ENCODE results near the gene PPM1H.

The PPM1H gene

DNA sequence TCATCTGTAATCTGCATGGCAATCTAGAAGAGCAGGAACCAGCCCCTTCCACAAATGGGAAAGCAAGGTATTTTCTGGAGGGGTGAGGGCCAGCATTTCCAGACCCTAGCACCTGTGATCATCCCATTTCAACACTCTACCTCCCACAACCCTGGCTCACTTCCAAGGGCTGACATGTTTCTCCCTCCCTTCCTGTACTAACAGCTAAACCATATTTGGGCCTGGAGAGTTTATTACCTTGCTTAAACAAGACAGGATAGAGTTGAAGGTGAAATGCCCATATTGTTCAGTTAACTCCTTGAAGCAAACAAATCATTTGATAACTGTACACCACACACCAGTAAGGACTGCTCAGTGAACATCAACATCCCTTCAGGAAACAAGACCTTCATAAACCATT is 158.4 kb downstream of the PPM1H start:
- Histone ChIP-seq H3K9ac (ENCODE audit: low read depth in 1 of 2, low read length in 2 of 2) (no peak overlapping the region), H3K9me3 (ENCODE audit: control insufficient read depth in 2 of 2, low read length in 2 of 2) (no peaks in the 10 kb centered on the region), H3K27me3 (ENCODE audit: control insufficient read depth in 2 of 2, insufficient read depth in 2 of 2, low read length in 2 of 2) (no peaks in the 10 kb centered on the region), H3K27ac (ENCODE audit: low read depth in 2 of 2, low read length in 2 of 2) (no peak overlapping the region), H3K36me3 (ENCODE audit: control insufficient read depth in 2 of 2, insufficient read depth in 2 of 2, low read length in 2 of 2) (no peaks in the 10 kb centered on the region), H3K4me3 (ENCODE audit: low read length in 2 of 2) (no peak overlapping the region), H3K4me1 (ENCODE audit: control insufficient read depth in 2 of 2, insufficient read depth in 2 of 2, low read length in 2 of 2) (peaks cover 5 to 11% of the 10 kb centered on the region in 2 donors)

DNA sequence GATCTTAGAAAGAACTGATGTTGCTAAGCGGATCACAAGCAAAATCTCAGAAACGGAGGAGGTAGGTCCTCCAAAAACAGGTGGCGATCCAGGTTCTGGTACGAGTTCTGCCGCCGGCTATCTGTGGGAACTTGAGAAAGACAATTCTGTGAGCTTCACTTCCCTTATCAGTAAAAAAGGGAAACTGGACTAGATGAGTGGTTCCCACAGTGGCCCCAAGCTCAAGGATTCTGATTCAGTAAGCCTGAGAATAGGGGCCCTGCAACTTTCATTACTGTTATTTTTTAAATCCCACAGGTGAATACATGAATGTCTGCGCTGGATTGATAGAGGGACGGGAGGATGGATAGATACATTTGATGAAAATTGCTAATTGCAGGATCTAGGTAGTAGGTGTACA is 160.2 kb downstream of the PPM1H start:
- no peaks in the 10 kb centered on the region for H3K27me3 ChIP-seq (ENCODE audit: control insufficient read depth in 2 of 2, insufficient read depth in 2 of 2, low read length in 2 of 2)
- no peaks in the 10 kb centered on the region for H3K9me3 ChIP-seq (ENCODE audit: control insufficient read depth in 2 of 2, low read length in 2 of 2)
- H3K4me3 ChIP-seq (ENCODE audit: low read length in 2 of 2): no peak overlapping the region
- H3K36me3 ChIP-seq (ENCODE audit: control insufficient read depth in 2 of 2, insufficient read depth in 2 of 2, low read length in 2 of 2): no peaks in the 10 kb centered on the region
- no peak overlapping the region for H3K9ac ChIP-seq (ENCODE audit: low read depth in 1 of 2, low read length in 2 of 2)
- peaks cover 5 to 11% of the 10 kb centered on the region in 2 donors for H3K4me1 ChIP-seq (ENCODE audit: control insufficient read depth in 2 of 2, insufficient read depth in 2 of 2, low read length in 2 of 2)
- H3K27ac ChIP-seq (ENCODE audit: low read depth in 2 of 2, low read length in 2 of 2): no peak overlapping the region

DNA sequence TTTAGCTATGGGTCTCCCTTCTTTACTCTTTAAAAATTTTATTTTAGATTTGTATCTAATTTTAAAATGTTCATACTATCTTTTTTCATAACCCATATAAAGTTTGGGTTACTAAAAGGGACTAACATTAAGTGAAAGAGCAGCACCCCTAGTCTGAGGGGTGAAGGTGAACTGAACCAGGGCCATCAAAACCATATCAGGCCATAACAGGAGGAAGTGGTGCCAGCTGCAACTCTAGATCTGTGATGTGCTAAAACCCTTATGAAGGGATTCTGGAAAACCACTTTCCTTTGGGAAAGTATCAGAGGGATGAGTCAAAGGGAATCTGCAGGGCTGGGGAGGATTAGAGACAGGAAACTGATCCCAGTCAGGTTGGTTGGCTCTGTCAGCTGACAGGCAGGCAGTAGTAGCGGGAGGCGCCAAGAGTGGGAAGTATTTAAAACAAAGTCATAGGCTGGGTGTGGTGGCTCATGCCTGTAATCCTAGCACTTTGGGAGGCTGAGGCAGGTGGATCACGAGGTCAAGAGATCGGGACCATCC is 162.5 kb downstream of the PPM1H start:
- H3K27ac ChIP-seq (ENCODE audit: low read depth in 2 of 2, low read length in 2 of 2): no peak overlapping the region
- H3K9me3 ChIP-seq (ENCODE audit: control insufficient read depth in 2 of 2, low read length in 2 of 2): no peaks in the 10 kb centered on the region
- no peak overlapping the region for H3K9ac ChIP-seq (ENCODE audit: low read depth in 1 of 2, low read length in 2 of 2)
- no peaks in the 10 kb centered on the region for H3K27me3 ChIP-seq (ENCODE audit: control insufficient read depth in 2 of 2, insufficient read depth in 2 of 2, low read length in 2 of 2)
- H3K36me3 ChIP-seq (ENCODE audit: control insufficient read depth in 2 of 2, insufficient read depth in 2 of 2, low read length in 2 of 2): no peaks in the 10 kb centered on the region
- no peak overlapping the region for H3K4me3 ChIP-seq (ENCODE audit: low read length in 2 of 2)
- H3K4me1 ChIP-seq (ENCODE audit: control insufficient read depth in 2 of 2, insufficient read depth in 2 of 2, low read length in 2 of 2): peaks cover 5 to 7% of the 10 kb centered on the region in 2 donors

DNA sequence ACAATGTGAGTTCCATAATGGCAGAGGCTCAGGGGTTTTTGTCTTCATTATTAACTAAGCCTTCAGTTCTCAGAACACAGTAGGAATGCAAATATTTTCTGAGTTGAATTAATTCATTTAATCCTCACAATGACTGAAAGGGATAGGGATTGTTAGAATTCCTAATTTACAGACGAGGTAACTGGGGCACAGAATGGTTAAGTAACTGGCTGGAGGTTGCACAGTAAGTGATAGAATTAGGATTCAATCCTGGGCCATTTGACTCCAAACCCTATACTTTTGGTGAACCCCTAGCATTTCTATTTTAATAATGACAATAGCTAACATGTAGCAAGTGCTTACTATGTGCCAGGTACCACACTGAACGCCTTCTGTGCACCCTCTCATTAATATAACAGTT is 163.1 kb downstream of the PPM1H start:
- Histone ChIP-seq H3K27me3 (ENCODE audit: control insufficient read depth in 2 of 2, insufficient read depth in 2 of 2, low read length in 2 of 2) (no peaks in the 10 kb centered on the region), H3K9ac (ENCODE audit: low read depth in 1 of 2, low read length in 2 of 2) (no peak overlapping the region), H3K4me3 (ENCODE audit: low read length in 2 of 2) (no peak overlapping the region), H3K4me1 (ENCODE audit: control insufficient read depth in 2 of 2, insufficient read depth in 2 of 2, low read length in 2 of 2) (peaks cover 0 to 2% of the 10 kb centered on the region in 2 donors), H3K36me3 (ENCODE audit: control insufficient read depth in 2 of 2, insufficient read depth in 2 of 2, low read length in 2 of 2) (no peaks in the 10 kb centered on the region), H3K9me3 (ENCODE audit: control insufficient read depth in 2 of 2, low read length in 2 of 2) (no peaks in the 10 kb centered on the region), H3K27ac (ENCODE audit: low read depth in 2 of 2, low read length in 2 of 2) (no peak overlapping the region)

DNA sequence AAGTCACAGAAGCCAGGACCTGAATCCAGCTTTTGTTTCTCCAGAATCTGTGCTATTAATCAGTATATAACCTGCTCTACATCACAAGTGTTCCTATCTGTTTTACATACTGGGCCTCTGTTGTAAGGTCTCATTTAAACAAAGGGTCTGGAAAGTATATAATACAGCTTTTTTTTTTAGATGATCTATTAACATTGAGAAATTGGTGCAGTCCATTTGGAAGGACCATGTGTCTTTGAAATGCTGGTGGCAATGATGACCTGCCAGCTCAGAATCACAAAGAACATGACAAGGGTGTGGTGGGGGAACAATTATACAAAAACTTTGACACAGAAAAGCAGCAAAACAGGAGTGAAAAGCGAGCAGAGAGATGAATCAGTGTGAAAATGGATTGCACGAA is 164.6 kb downstream of the PPM1H start:
- Histone ChIP-seq H3K27ac (ENCODE audit: low read depth in 2 of 2, low read length in 2 of 2) (no peak overlapping the region), H3K27me3 (ENCODE audit: control insufficient read depth in 2 of 2, insufficient read depth in 2 of 2, low read length in 2 of 2) (no peaks in the 10 kb centered on the region), H3K4me3 (ENCODE audit: low read length in 2 of 2) (no peak overlapping the region), H3K4me1 (ENCODE audit: control insufficient read depth in 2 of 2, insufficient read depth in 2 of 2, low read length in 2 of 2) (no peaks in the 10 kb centered on the region), H3K9me3 (ENCODE audit: control insufficient read depth in 2 of 2, low read length in 2 of 2) (no peaks in the 10 kb centered on the region), H3K9ac (ENCODE audit: low read depth in 1 of 2, low read length in 2 of 2) (no peak overlapping the region), H3K36me3 (ENCODE audit: control insufficient read depth in 2 of 2, insufficient read depth in 2 of 2, low read length in 2 of 2) (no peaks in the 10 kb centered on the region)

DNA sequence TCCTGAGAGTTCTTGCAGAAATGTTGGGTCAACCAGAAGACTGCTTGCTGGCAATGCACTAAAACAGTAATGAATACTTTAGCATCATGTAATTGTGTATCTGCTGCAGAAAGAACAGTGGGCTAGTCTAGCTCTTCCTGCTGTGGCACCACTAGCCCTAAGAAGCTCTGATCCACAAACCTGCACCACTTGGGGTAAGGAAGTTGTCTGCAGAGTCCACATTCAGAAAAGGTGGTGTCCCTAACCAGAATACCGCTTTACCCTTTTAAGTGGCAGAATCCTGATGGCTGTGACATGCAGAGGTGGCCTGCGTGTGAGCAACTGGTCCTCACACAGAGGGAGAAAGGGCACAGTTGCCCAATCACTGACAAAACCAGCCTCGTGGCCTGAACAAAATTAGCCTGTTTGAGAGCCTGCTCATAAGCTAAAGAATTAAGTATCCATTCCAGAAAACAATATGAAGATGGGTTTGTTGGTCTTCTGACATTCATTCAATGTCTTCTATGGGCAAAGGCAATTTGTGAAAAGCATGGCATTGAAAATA is 165.8 kb downstream of the PPM1H start:
- Histone ChIP-seq H3K27ac (ENCODE audit: low read depth in 2 of 2, low read length in 2 of 2) (no peak overlapping the region), H3K4me3 (ENCODE audit: low read length in 2 of 2) (no peak overlapping the region), H3K36me3 (ENCODE audit: control insufficient read depth in 2 of 2, insufficient read depth in 2 of 2, low read length in 2 of 2) (no peaks in the 10 kb centered on the region), H3K9ac (ENCODE audit: low read depth in 1 of 2, low read length in 2 of 2) (no peak overlapping the region), H3K4me1 (ENCODE audit: control insufficient read depth in 2 of 2, insufficient read depth in 2 of 2, low read length in 2 of 2) (no peaks in the 10 kb centered on the region), H3K9me3 (ENCODE audit: control insufficient read depth in 2 of 2, low read length in 2 of 2) (no peaks in the 10 kb centered on the region), H3K27me3 (ENCODE audit: control insufficient read depth in 2 of 2, insufficient read depth in 2 of 2, low read length in 2 of 2) (no peaks in the 10 kb centered on the region)

DNA sequence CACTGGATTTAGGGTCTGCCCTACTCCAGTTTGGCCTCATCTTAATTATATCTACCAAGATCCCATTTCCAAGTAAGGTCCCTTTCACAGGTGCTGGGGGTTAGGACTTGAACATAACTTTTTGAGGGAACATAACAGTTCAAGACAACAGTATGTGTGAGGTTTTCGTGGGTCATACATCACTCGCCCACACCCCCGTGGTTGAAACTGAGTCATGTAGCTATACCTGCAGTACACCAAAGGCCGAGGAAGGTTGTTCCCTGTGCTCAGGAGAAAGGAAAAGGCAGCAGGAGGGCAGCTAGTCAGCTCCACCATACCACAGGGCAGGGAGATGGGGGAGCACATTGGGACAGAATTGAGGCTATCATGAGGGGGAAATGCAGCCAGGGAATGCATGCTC is 167.0 kb downstream of the PPM1H start:
- Histone ChIP-seq H3K4me1 (ENCODE audit: control insufficient read depth in 2 of 2, insufficient read depth in 2 of 2, low read length in 2 of 2) (peaks cover 7 to 10% of the 10 kb centered on the region in 2 donors), H3K9me3 (ENCODE audit: control insufficient read depth in 2 of 2, low read length in 2 of 2) (no peaks in the 10 kb centered on the region), H3K9ac (ENCODE audit: low read depth in 1 of 2, low read length in 2 of 2) (no peak overlapping the region), H3K27ac (ENCODE audit: low read depth in 2 of 2, low read length in 2 of 2) (no peak overlapping the region), H3K4me3 (ENCODE audit: low read length in 2 of 2) (no peak overlapping the region), H3K27me3 (ENCODE audit: control insufficient read depth in 2 of 2, insufficient read depth in 2 of 2, low read length in 2 of 2) (no peaks in the 10 kb centered on the region), H3K36me3 (ENCODE audit: control insufficient read depth in 2 of 2, insufficient read depth in 2 of 2, low read length in 2 of 2) (no peaks in the 10 kb centered on the region)

DNA sequence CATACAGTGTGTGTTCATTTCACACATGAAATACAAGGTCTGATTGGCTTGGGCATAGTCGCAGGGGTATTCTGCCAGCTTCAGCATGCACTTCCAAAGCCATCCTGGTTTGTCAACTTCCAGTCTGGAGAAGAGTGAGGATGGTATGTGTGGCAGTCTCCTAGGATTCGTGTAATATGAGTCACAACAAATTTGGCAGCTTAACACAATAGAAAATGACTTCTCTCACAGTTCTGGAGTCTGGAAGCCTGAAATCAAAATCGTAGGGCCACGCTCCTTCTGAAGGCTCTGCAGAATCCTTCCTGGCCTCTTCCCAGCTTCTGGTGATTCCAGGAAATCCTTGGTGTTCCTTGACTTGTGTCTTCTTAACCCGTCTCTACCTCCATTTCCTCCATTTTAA is 167.5 kb downstream of the PPM1H start:
- Histone ChIP-seq H3K9ac (ENCODE audit: low read depth in 1 of 2, low read length in 2 of 2) (no peak overlapping the region), H3K4me1 (ENCODE audit: control insufficient read depth in 2 of 2, insufficient read depth in 2 of 2, low read length in 2 of 2) (peaks cover 8 to 14% of the 10 kb centered on the region in 2 donors), H3K9me3 (ENCODE audit: control insufficient read depth in 2 of 2, low read length in 2 of 2) (no peaks in the 10 kb centered on the region), H3K36me3 (ENCODE audit: control insufficient read depth in 2 of 2, insufficient read depth in 2 of 2, low read length in 2 of 2) (no peaks in the 10 kb centered on the region), H3K27ac (ENCODE audit: low read depth in 2 of 2, low read length in 2 of 2) (no peak overlapping the region), H3K27me3 (ENCODE audit: control insufficient read depth in 2 of 2, insufficient read depth in 2 of 2, low read length in 2 of 2) (no peaks in the 10 kb centered on the region), H3K4me3 (ENCODE audit: low read length in 2 of 2) (no peak overlapping the region)

DNA sequence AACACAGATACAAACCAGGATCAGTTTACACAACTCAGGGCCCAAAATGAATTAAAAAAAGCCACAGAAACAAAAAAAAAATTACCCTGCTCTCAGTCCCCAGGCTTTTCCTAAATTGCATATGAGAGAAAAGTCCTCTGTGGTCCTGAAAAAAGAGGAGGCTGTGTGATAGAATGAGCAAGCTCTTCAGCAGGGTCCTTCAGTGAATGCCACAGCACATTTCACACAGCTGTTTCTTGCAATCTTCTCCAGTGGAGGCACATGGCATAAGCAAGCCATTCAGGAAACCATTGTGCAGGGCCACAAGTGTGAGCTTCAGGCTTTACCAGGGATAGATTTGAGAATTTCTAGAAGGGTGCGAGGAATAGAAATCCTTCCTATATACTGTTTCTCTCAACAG is 168.5 kb downstream of the PPM1H start:
- no peaks in the 10 kb centered on the region for H3K36me3 ChIP-seq (ENCODE audit: control insufficient read depth in 2 of 2, insufficient read depth in 2 of 2, low read length in 2 of 2)
- H3K9ac ChIP-seq (ENCODE audit: low read depth in 1 of 2, low read length in 2 of 2): no peak overlapping the region
- H3K27me3 ChIP-seq (ENCODE audit: control insufficient read depth in 2 of 2, insufficient read depth in 2 of 2, low read length in 2 of 2): no peaks in the 10 kb centered on the region
- H3K9me3 ChIP-seq (ENCODE audit: control insufficient read depth in 2 of 2, low read length in 2 of 2): no peaks in the 10 kb centered on the region
- no peak overlapping the region for H3K4me3 ChIP-seq (ENCODE audit: low read length in 2 of 2)
- H3K4me1 ChIP-seq (ENCODE audit: control insufficient read depth in 2 of 2, insufficient read depth in 2 of 2, low read length in 2 of 2): peaks cover 8 to 14% of the 10 kb centered on the region in 2 donors
- H3K27ac ChIP-seq (ENCODE audit: low read depth in 2 of 2, low read length in 2 of 2): no peak overlapping the region

DNA sequence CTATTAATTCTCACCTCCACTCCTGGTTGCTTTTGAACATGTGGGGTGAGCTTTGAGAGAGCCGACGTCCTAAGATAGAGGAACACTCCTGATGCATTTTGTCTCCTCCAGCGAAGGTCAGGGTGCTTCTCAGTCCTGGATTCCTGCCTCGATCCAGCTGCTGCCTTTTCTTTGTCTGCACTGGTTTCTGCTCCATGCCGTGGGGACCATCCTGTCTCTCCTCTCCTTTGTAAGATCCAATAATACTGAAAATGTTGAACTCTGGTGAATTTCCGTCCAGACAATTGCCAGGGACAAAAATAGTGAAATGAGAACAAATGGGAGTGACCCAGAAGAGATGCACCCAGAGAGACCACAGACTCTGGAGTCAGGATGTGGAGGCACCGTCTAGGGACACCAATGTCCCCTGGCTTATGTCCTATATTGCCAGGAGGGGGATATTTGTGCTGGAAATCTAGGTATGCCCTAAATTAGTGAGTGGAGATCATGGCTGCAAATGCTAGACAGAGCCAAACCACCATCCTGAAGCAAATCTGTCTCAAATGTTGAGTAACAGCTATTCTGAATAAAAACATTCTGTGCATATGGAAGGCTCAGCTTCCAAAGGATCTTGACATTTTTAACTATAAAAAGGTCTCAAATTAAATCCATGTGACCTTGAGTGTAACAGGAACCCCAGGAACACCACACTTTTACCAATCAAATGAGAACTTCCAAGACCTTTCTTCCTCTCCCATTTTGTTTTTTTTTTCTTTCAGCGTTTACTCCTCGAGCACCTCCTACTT is 170.9 kb downstream of the PPM1H start:
- Histone ChIP-seq H3K36me3 (ENCODE audit: control insufficient read depth in 2 of 2, insufficient read depth in 2 of 2, low read length in 2 of 2) (no peaks in the 10 kb centered on the region), H3K4me1 (ENCODE audit: control insufficient read depth in 2 of 2, insufficient read depth in 2 of 2, low read length in 2 of 2) (peaks cover 15 to 22% of the 10 kb centered on the region in 2 donors), H3K27ac (ENCODE audit: low read depth in 2 of 2, low read length in 2 of 2) (no peak overlapping the region), H3K4me3 (ENCODE audit: low read length in 2 of 2) (no peak overlapping the region), H3K9me3 (ENCODE audit: control insufficient read depth in 2 of 2, low read length in 2 of 2) (no peaks in the 10 kb centered on the region), H3K27me3 (ENCODE audit: control insufficient read depth in 2 of 2, insufficient read depth in 2 of 2, low read length in 2 of 2) (no peaks in the 10 kb centered on the region), H3K9ac (ENCODE audit: low read depth in 1 of 2, low read length in 2 of 2) (no peak overlapping the region)
